ENCODE data around the gene IL26.
"Not testable (repeated sequence)": the region's sequence is repeated elsewhere in the genome, so short reads cannot be mapped to it uniquely, and the experiment has no call there.

IL26 gene

GRCh38 chr12:68239309-68239982, 13.8 kb upstream of the IL26 start:
- DNase-seq: no peak

- DNase-seq: no peak
Measured at GRCh38 chr12:68237619-68238018, 12.0 kb upstream of the IL26 start.

GRCh38 chr12:68237078-68237477, 11.5 kb upstream of the IL26 start:
- DNase-seq: no peak

- peak; percentile 8 to 42 for DNase-seq
Measured at GRCh38 chr12:68236421-68237059, 10.9 kb upstream of the IL26 start.

- no peak for DNase-seq
Measured at GRCh38 chr12:68235576-68235975, 10.0 kb upstream of the IL26 start.

- DNase-seq: no peak
Measured at GRCh38 chr12:68234140-68234539, 8.5 kb upstream of the IL26 start.

GRCh38 chr12:68233498-68233897, 7.9 kb upstream of the IL26 start:
- DNase-seq: no peak

- DNase-seq: no peak
Measured at GRCh38 chr12:68231691-68232090, 6.1 kb upstream of the IL26 start.

GRCh38 chr12:68231229-68231628, 5.6 kb upstream of the IL26 start:
- DNase-seq: no peak

- no peak for DNase-seq
Measured at GRCh38 chr12:68229956-68230355, 4.3 kb upstream of the IL26 start.

- DNase-seq: no peak
Measured at GRCh38 chr12:68227356-68227755, 1.7 kb upstream of the IL26 start.

- no peak for DNase-seq
Measured at GRCh38 chr12:68224613-68225285, 861 bp downstream of the IL26 start.

GRCh38 chr12:68223067-68223747, 2.4 kb downstream of the IL26 start:
- peak; percentile 54 to 69 for DNase-seq

GRCh38 chr12:68222326-68222725, 3.3 kb downstream of the IL26 start:
- no peak for DNase-seq

GRCh38 chr12:68221497-68221896, 4.1 kb downstream of the IL26 start:
- DNase-seq: no peak

GRCh38 chr12:68210875-68211274, 14.7 kb downstream of the IL26 start:
- DNase-seq: no peak

- DNase-seq: not testable (repeated sequence)
Measured at GRCh38 chr12:68209048-68209728, 16.4 kb downstream of the IL26 start.

- no peak for DNase-seq
Measured at GRCh38 chr12:68207276-68207675, 18.3 kb downstream of the IL26 start.

- no peak for DNase-seq
Measured at GRCh38 chr12:68206446-68206845, 19.2 kb downstream of the IL26 start.

GRCh38 chr12:68203460-68203875, 22.1 kb downstream of the IL26 start:
- no peak for DNase-seq

- DNase-seq: no peak
Measured at GRCh38 chr12:68200854-68201253, 24.8 kb downstream of the IL26 start.

- DNase-seq: no peak
Measured at GRCh38 chr12:68199127-68199526, 26.5 kb downstream of the IL26 start.

- no peak for DNase-seq
Measured at GRCh38 chr12:68198507-68199086, 27.0 kb downstream of the IL26 start.
